GM10266 (cell line): Measurements from ENCODE around the gene LRRC27.

Experiments used
- DNase-seq: peaks from one replicate; pipeline ENCODE4 v3.0.0; 2012; ENCODE audit errors: extremely low spot score
- TF ChIP-seq, protein P1 (sequence below): IDR thresholded peaks from 2 replicates; pipeline ENCODE4 v1.5.1; 2012; ENCODE audit warnings: mild to moderate bottlenecking, low read depth; ENCODE audit not compliant: control insufficient read depth, insufficient read depth; ENCODE audit errors: missing control alignments

Gene LRRC27

DNA sequence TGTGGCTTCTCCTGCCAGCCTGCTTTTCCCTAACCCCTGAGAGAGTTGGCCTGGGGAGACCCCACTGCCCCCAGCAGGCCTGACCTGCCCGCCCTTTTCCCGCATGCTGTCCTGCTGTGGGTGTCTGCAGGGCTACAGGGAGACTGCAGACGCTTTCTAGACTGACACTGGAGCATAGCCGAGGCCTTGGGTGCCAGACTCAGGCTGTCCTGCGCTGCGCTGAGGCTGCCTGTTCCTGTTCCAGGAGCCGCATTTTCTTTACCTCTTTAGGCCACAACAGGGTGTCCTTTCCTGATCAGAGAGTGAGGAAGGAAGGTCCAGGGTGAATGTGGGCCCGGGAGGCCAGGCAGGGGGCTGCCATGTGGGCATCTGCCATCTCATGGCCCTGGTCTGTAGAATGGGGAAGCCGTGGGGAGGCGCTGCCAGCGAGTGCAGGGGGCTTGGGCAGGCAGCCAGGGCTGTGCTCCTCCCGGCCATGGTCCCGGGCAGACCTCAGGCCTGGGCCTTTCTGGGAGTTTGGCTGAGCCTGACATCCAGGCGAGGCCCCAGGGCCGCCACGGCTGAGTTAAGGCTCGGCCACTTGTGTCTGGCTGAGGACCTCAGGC lies 68.7 kb downstream of the LRRC27 start:
- TF ChIP-seq, protein P1, sequence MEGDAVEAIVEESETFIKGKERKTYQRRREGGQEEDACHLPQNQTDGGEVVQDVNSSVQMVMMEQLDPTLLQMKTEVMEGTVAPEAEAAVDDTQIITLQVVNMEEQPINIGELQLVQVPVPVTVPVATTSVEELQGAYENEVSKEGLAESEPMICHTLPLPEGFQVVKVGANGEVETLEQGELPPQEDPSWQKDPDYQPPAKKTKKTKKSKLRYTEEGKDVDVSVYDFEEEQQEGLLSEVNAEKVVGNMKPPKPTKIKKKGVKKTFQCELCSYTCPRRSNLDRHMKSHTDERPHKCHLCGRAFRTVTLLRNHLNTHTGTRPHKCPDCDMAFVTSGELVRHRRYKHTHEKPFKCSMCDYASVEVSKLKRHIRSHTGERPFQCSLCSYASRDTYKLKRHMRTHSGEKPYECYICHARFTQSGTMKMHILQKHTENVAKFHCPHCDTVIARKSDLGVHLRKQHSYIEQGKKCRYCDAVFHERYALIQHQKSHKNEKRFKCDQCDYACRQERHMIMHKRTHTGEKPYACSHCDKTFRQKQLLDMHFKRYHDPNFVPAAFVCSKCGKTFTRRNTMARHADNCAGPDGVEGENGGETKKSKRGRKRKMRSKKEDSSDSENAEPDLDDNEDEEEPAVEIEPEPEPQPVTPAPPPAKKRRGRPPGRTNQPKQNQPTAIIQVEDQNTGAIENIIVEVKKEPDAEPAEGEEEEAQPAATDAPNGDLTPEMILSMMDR, result no peak
- DNase-seq, result no peak

DNA sequence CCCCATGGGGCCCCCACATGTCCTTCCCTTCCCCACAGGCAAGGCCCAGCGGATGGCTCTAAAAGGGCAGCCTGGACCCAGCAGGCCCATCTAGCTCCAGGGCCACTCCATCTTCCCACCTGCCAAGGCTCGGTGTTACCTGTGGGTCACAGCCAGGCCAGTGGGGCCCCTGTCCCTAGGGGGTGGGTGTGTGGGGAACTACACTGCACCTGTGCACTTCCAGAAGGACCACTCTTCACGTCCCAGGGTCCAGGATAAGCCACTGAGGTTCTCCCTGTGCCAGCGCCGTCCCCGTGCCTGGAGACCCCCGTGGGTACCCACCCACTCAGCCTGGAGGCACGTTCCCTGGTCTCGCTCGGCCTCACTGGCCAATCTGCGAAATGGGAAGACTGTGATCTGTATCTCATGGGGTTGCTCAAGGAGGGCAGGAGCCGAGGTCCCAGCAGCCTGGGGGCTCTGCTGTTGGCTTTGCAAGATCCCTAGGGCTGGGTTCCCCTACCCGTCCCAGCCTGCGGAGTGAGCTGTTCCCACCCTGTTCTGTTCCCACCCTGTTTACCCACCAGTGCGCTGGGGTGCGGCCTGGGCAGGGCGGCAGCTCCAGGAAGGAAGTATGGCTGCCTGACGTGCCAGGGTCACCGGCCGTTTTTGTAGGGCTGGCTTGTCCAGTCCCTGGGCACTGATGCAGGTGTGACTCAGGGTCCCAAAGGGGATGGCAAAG lies 69.6 kb downstream of the LRRC27 start:
- DNase-seq, result no peak

DNA sequence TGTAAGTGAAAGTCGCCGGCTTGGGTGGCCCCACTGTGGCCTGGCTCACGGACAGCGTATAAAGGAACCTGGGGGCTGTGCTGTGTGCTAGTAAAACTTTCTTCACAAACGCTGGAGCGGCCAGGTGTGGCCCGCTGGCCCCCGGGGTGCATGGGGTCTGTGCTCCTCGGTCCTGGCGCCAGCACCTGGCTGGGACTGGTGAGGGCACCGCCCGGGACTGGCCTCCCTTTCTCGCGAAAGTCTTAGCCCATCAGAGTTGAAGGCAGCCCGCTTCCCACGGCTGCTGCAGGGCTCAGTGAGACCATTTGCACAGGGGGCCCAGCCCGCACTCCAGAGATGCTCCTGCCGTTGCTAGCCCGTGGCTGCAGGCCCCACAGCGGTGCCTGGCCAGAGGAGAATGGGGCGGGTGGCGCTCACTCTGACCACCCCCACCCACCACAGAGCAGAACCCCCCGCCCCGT lies 70.8 kb downstream of the LRRC27 start:
- TF ChIP-seq, protein P1, result no peak
- no peak for DNase-seq

More for the DNA sequence above, 69.6 kb downstream of the LRRC27 start:
- TF ChIP-seq, protein P1, result no peak

DNA sequence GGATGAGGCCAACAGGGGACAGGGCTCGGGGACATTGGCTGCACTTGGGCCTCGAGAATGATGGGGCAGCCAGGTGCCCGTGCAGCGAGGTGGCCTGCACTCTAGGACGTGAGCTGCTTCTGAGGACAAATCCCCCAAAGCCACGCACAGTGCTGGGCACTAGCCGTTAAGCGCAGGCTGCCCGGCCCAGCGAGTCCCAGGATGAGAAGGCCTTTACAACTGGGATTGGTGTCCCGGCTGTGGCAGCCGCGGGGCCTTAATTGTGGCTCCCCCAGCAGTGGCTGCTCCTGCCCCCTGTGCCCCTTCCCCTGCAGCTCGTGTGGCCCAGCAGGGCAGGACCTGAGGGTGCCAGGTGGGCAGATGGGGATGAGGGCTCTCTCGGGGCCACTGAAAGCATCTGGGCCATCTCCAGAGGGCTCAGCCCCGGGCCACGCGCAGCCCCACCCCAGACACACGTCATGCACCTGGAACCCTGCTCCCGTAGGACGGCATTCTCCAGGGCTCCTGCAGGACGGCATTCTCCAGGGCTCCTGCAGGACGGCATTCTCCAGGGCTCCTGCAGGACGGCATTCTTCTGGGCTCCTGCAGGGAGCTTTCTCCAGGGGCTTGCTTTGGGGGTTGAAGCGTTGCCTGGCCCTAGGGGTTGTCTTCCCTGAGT lies 71.6 kb downstream of the LRRC27 start:
- DNase-seq, result no peak
- TF ChIP-seq, protein P1, result no peak

DNA sequence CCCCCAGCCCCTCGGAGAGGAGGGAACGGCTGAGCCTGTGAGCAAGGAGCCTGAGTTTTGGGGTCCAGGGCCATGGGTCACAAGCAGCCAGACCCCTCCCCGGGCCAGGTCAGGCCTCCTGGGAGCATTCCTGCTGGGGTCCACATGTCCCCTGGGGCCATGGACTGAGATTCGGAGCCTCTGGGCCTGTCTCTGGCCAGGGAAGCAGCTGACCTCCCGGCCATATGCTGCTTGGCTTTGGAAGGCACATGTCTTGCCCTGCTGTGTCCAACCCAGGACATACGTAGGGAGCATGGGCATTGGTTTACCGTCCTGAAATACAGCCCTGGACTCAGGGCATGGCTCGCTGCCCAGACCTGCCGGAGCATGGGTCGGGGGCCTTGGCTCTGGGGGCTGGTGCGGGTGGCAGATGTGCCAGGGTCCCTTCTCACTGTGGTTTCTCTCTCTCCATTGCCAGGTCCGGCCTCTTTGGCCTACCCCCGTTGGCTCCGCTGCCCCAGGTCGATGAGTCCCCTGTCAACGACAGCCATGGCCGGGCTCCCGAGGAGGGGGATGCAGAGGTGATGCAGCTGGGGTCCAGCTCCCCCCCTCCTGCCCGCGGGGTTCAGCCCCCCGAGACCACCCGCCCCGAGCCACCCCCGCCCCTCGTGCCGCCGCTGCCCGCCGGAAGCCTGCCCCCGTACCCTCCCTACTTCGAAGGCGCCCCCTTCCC lies 72.3 kb downstream of the LRRC27 start:
- TF ChIP-seq, protein P1, result no peak
- DNase-seq, result no peak

DNA sequence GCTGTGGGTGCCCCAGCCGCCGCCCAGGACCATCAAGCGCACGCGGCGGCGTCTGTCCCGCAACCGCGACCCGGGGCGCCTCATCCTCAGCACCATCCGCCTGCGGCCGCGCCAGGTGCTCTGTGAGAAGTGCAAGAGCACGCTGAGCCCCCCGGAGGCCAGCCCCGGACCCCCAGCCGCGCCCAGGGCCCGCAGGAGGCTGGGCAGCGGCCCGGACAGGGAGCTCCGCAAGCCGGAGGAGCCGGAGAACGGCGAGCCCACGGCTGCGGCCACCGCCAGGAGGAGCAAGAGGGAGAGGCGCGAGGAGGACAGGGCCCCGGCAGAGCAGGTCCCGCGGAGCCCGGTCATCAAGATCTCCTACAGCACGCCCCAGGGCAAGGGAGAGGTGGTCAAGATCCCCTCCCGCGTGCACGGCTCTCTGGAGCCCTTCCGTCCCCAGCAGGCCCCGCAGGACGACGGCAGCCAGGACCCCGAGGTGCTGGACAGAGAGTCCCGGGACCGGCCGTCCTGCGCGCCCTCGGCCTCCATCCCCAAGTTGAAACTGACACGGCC lies 73.0 kb downstream of the LRRC27 start:
- no peak for DNase-seq
- TF ChIP-seq, protein P1, result no peak
